Measurements from ENCODE around the gene GSTT4. TPM values are rescaled to one million over a fixed set of nuclear protein-coding genes. Genes with fewer than 3 reads are reported as not detected.
A peak's percentile ranks its signal among the peaks of the same experiment; 100 is the strongest.

Gene GSTT4
- total and polyA plus RNA-seq, 2 of the 13 experiments (the other 11 are each of a cell fraction or from before 2014, with no cell fraction given): 0.59 to 0.62 TPM

DNA sequence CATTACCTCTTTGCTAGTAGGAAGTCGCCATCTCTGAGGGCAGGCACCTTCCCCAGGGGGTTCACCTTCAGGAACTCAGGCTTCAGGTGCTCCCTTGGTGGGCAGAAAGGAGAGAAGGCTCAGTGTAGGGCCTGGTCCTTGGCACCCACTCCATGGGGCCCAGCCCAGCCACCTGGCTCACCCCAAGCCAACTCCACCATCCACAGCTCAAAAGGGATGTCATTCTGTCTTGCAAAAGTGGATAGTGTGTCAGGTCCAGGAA lies 2.7 kb upstream of the GSTT4 start (continued):
- no peak for TF ChIP-seq ZBTB8A (CRISPR knock-in tag; IDR thresholded peaks at IDR 0.05; ENCODE audit: borderline replicate concordance, low read depth)
- no peak for TF ChIP-seq HMG20B (CRISPR knock-in tag; conservative IDR thresholded peaks at IDR 0.05)
- no peak for TF ChIP-seq ZNF704 (CRISPR knock-in tag; IDR thresholded peaks at IDR 0.05; ENCODE audit: borderline replicate concordance)
- no peak for TF ChIP-seq PCBP2 (optimal IDR thresholded peaks at IDR 0.05; ENCODE audit: low read depth, low read length, poor library complexity, severe bottlenecking)
- TF ChIP-seq JUN (CRISPR knock-in tag; IDR thresholded peaks at IDR 0.05): no peak
- no peak for TF ChIP-seq MED13 (CRISPR knock-in tag; IDR thresholded peaks at IDR 0.05)
- no peak for TF ChIP-seq ZNF260 (CRISPR knock-in tag; IDR thresholded peaks at IDR 0.05; ENCODE audit: borderline replicate concordance, low read depth)
- TF ChIP-seq ATF6 (CRISPR knock-in tag; conservative IDR thresholded peaks at IDR 0.05): no peak
- peak; percentile 77 for TF ChIP-seq PTBP1 (IDR thresholded peaks at IDR 0.05; ENCODE audit: low read depth, low read length, poor library complexity, severe bottlenecking)
- TF ChIP-seq FOSL1 (CRISPR knock-in tag; IDR thresholded peaks at IDR 0.05; ENCODE audit: borderline replicate concordance): no peak

All from HepG2 (cell line).